GM21447 (cell line): Measurements from ENCODE around the gene PPWD1.
A peak's percentile ranks its signal among the peaks of the same experiment; 100 is the strongest.

Experiments
- ATAC-seq: cut with Tn5 transposase; IDR thresholded peaks from one replicate; pipeline ENCODE4 v1.9.1; 2021; ENCODE audit not compliant: unreplicated experiment

Gene PPWD1

DNA sequence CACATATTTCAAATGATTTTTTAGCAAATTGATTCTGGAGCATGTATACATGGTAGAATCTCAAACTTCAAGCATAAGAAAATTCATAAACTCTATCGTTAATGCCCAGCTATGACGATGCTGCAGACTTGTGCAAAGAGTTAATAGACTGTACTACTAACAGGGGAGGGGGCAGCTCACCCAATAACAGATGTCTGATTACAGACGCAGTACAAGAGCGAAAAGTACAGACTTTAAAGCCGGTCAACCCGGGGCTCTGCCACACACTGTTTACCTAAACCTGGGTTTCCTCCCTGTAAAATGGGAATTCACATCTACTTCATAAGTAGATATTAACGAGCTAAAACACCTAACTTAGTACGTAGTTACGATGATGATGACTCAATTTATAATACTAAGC is 60.4 kb downstream of the PPWD1 start:
- no peak for ATAC-seq

DNA sequence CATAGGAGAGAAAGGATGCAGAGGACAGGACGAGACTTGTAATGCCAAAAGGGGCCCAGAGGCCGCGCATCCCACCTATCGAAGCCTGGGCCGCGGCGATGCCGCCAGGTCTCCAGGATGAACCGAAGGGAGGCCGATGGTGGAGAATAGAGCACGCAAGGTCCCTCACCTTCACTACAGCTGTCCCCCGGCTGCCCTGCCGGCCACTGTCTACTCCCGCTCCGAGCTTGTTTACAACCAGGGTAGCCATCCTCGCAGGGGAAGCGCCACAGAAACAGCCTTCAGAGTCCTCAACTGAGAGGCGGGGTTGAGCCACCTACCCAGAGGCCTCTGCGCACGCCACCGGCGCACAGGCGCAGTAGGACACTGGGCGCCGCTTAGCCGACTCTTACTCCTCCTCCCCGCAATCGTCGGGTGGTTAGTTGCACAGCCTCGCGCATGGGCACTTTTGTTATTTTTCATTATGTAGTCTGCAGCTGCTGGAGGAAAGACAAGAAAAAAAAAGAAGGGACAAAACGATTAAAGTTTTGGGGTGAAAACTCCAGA is 61.0 kb downstream of the PPWD1 start, which contains the start of gene TRIM23:
TRIM23 (minus strand) TSS at position 309 of the 546 bp plus-strand sequence; CDS start at position 250, 59 bp downstream.
- peak; percentile 96 for ATAC-seq

DNA sequence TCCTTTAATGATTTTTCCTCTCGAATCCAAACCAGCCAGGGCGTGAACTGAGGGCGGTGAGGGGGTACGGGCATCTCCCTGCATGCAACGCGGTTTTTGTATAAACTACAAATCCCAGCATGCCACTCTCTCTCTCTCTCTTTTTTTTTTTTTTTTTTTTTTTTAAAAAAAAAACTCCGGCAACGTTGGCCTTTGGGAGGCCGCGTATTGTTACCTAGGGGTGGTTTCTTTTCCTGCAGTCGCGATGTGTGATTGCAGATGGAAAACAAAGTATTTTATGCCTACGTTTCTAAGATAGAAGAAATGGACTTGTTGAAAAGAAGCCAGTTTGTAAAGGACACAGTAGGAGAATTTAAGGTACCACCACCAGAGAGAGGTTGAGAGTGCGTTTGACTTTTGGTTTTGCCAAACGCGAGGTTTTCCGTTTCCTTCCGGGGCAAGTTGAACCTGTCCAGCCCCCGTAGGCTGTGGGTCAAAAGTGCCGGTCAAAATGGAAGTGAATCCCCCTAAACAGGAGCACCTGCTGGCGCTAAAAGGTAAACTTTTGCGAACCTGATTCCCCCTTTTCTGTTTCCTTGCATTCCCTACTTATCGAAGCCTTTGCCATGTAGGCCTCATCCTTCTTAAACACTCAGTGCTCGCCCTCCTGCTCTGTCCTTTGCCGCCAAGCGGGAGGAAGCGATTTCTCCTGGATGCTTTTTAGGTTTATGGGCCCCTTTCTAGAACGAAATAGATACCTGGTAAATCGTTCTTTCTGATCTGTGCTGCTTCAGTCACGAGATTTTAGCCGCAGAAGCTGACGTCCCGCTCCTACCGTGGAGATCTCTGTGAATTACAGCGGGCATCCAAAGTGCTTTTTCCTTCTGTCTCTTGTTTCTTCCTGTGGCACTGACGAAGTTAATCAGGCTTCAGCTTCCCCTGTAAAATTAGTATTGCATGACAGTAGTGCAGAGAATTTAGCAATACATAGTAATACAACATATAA is 61.8 kb downstream of the PPWD1 start, which contains the start of the genes SHLD3 and TRAPPC13:
SHLD3 (plus strand) TSS at position 457 of the 985 bp plus-strand sequence. CDS start 4,561 bp downstream, outside the sequence.
TRAPPC13 (plus strand) TSS at position 457 of the 985 bp plus-strand sequence; CDS start at position 491, 34 bp downstream.
- peak; percentile 79 for ATAC-seq

DNA sequence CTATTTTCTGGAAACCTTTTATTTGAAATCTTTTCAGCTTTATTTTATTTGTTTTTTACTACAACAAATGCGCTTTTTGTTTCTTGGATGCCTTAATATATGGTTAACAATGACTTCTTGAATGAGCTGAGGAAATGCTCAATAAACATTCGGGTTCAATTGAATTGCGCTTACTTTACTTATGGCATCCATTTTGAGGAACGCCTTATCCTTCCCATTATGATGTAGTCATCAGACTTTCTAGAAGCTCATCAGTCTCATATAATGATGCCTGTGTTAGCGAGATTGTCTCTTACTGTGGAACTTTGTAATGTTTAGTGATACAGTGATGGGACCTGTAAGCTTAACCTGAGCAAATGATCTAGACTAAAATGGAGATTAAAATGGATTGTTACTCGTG is 62.6 kb downstream of the PPWD1 start:
- ATAC-seq, result no peak

DNA sequence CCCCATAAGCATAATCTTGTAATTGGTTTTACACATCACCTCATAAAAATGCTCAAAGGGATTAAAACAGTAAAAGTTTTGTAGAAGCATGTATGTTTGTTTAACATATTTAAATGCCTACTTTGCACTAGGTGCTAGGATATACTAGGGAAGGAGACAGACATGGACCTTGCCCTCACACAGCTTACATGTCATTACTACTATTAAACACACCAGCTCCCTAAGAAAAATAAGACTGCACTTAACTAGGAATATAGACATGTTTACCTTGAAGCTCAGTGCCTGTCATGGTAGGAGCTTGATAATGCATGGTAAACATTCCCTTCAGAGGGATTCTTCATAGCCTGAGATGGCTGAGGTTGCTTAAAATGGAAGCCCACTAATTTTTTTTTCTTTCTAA is 67.9 kb downstream of the PPWD1 start:
- ATAC-seq, result no peak
